Measurements from ENCODE around the gene ABHD12B. TPM values are rescaled to one million over a fixed set of nuclear protein-coding genes. Genes with fewer than 3 reads are reported as not detected.

Gene ABHD12B
- total RNA-seq, 1 experiment from 2014 or later = 9.6 TPM

- no peak overlapping the region for H3K4me3 ChIP-seq (ENCODE audit: insufficient read depth, low read depth, low read length)
- H3K27me3 ChIP-seq (ENCODE audit: control insufficient read depth, insufficient read depth, low read length) = peaks cover 48% of the 10 kb centered on the region
- H3K36me3 ChIP-seq (replicated peaks; ENCODE audit: control insufficient read depth, insufficient read depth, low read length) = no peaks in the 10 kb centered on the region
- DNase-seq = no peak
These were observed 38.8 kb upstream of the ABHD12B start for GRCh38 chr14:50832935-50833630.

GRCh38 chr14:50834802-50835276 lies 37.0 kb upstream of the ABHD12B start:
- no peak overlapping the region for H3K4me3 ChIP-seq (ENCODE audit: insufficient read depth, low read depth, low read length)
- peaks cover 30% of the 10 kb centered on the region for H3K27me3 ChIP-seq (ENCODE audit: control insufficient read depth, insufficient read depth, low read length)
- no peaks in the 10 kb centered on the region for H3K36me3 ChIP-seq (replicated peaks; ENCODE audit: control insufficient read depth, insufficient read depth, low read length)
- no peak for DNase-seq

GRCh38 chr14:50835280-50835679 lies 36.6 kb upstream of the ABHD12B start:
- Histone ChIP-seq H3K27me3 (ENCODE audit: control insufficient read depth, insufficient read depth, low read length) (peaks cover 26% of the 10 kb centered on the region), H3K36me3 (replicated peaks; ENCODE audit: control insufficient read depth, insufficient read depth, low read length) (no peaks in the 10 kb centered on the region)
- DNase-seq = no peak

GRCh38 chr14:50836515-50836914 lies 35.3 kb upstream of the ABHD12B start:
- Histone ChIP-seq H3K27me3 (ENCODE audit: control insufficient read depth, insufficient read depth, low read length) (peaks cover 23% of the 10 kb centered on the region), H3K36me3 (replicated peaks; ENCODE audit: control insufficient read depth, insufficient read depth, low read length) (no peaks in the 10 kb centered on the region), H3K4me3 (ENCODE audit: insufficient read depth, low read depth, low read length) (no peak overlapping the region)
- DNase-seq = no peak

More at GRCh38 chr14:50835280-50835679, 36.6 kb upstream of the ABHD12B start:
- H3K4me3 ChIP-seq (ENCODE audit: insufficient read depth, low read depth, low read length) = no peak overlapping the region

GRCh38 chr14:50837271-50837670 lies 34.6 kb upstream of the ABHD12B start:
- Histone ChIP-seq H3K27me3 (ENCODE audit: control insufficient read depth, insufficient read depth, low read length) (peaks cover 16% of the 10 kb centered on the region), H3K36me3 (replicated peaks; ENCODE audit: control insufficient read depth, insufficient read depth, low read length) (no peaks in the 10 kb centered on the region), H3K4me3 (ENCODE audit: insufficient read depth, low read depth, low read length) (no peak overlapping the region)
- no peak for DNase-seq

GRCh38 chr14:50837850-50838470 lies 33.9 kb upstream of the ABHD12B start:
- no peak for DNase-seq
- Histone ChIP-seq H3K27me3 (ENCODE audit: control insufficient read depth, insufficient read depth, low read length) (peaks cover 9% of the 10 kb centered on the region), H3K36me3 (replicated peaks; ENCODE audit: control insufficient read depth, insufficient read depth, low read length) (no peaks in the 10 kb centered on the region), H3K4me3 (ENCODE audit: insufficient read depth, low read depth, low read length) (no peak overlapping the region)

GRCh38 chr14:50839048-50839447 lies 32.8 kb upstream of the ABHD12B start:
- DNase-seq = no peak
- Histone ChIP-seq H3K4me3 (ENCODE audit: insufficient read depth, low read depth, low read length) (no peak overlapping the region), H3K36me3 (replicated peaks; ENCODE audit: control insufficient read depth, insufficient read depth, low read length) (no peaks in the 10 kb centered on the region), H3K27me3 (ENCODE audit: control insufficient read depth, insufficient read depth, low read length) (peaks cover 4% of the 10 kb centered on the region)

GRCh38 chr14:50839691-50840090 lies 32.2 kb upstream of the ABHD12B start:
- Histone ChIP-seq H3K36me3 (replicated peaks; ENCODE audit: control insufficient read depth, insufficient read depth, low read length) (no peaks in the 10 kb centered on the region), H3K4me3 (ENCODE audit: insufficient read depth, low read depth, low read length) (no peak overlapping the region), H3K27me3 (ENCODE audit: control insufficient read depth, insufficient read depth, low read length) (no peaks in the 10 kb centered on the region; the same call in 1 of the 2 replicates)
- no peak for DNase-seq

GRCh38 chr14:50844391-50844790 lies 27.5 kb upstream of the ABHD12B start:
- no peaks in the 10 kb centered on the region for H3K36me3 ChIP-seq (replicated peaks; ENCODE audit: control insufficient read depth, insufficient read depth, low read length)
- DNase-seq = no peak
- no peak overlapping the region for H3K4me3 ChIP-seq (ENCODE audit: insufficient read depth, low read depth, low read length)
- no peaks in the 10 kb centered on the region; the same call in 1 of the 2 replicates for H3K27me3 ChIP-seq (ENCODE audit: control insufficient read depth, insufficient read depth, low read length)

GRCh38 chr14:50845166-50845565 lies 26.7 kb upstream of the ABHD12B start:
- Histone ChIP-seq H3K4me3 (ENCODE audit: insufficient read depth, low read depth, low read length) (no peak overlapping the region), H3K27me3 (ENCODE audit: control insufficient read depth, insufficient read depth, low read length) (no peaks in the 10 kb centered on the region; the same call in 1 of the 2 replicates), H3K36me3 (replicated peaks; ENCODE audit: control insufficient read depth, insufficient read depth, low read length) (no peaks in the 10 kb centered on the region)
- DNase-seq = no peak

- no peaks in the 10 kb centered on the region for H3K36me3 ChIP-seq (replicated peaks; ENCODE audit: control insufficient read depth, insufficient read depth, low read length)
- no peak overlapping the region for H3K4me3 ChIP-seq (ENCODE audit: insufficient read depth, low read depth, low read length)
- H3K27me3 ChIP-seq (ENCODE audit: control insufficient read depth, insufficient read depth, low read length) = no peaks in the 10 kb centered on the region
- no peak for DNase-seq
These were observed 25.5 kb upstream of the ABHD12B start for GRCh38 chr14:50846226-50846880.

GRCh38 chr14:50853891-50854290 lies 18.0 kb upstream of the ABHD12B start:
- Histone ChIP-seq H3K27me3 (ENCODE audit: control insufficient read depth, insufficient read depth, low read length) (no peaks in the 10 kb centered on the region), H3K4me3 (ENCODE audit: insufficient read depth, low read depth, low read length) (no peak overlapping the region), H3K36me3 (replicated peaks; ENCODE audit: control insufficient read depth, insufficient read depth, low read length) (no peaks in the 10 kb centered on the region)
- DNase-seq = no peak

- H3K4me3 ChIP-seq (ENCODE audit: insufficient read depth, low read depth, low read length) = no peak overlapping the region
- no peaks in the 10 kb centered on the region for H3K36me3 ChIP-seq (replicated peaks; ENCODE audit: control insufficient read depth, insufficient read depth, low read length)
- no peaks in the 10 kb centered on the region for H3K27me3 ChIP-seq (ENCODE audit: control insufficient read depth, insufficient read depth, low read length)
- no peak for DNase-seq
These were observed 17.3 kb upstream of the ABHD12B start for GRCh38 chr14:50854521-50854920.

GRCh38 chr14:50855558-50855957 lies 16.3 kb upstream of the ABHD12B start:
- Histone ChIP-seq H3K4me3 (ENCODE audit: insufficient read depth, low read depth, low read length) (no peak overlapping the region), H3K36me3 (replicated peaks; ENCODE audit: control insufficient read depth, insufficient read depth, low read length) (no peaks in the 10 kb centered on the region), H3K27me3 (ENCODE audit: control insufficient read depth, insufficient read depth, low read length) (no peaks in the 10 kb centered on the region)
- DNase-seq = no peak

GRCh38 chr14:50856660-50857059 lies 15.2 kb upstream of the ABHD12B start:
- Histone ChIP-seq H3K4me3 (ENCODE audit: insufficient read depth, low read depth, low read length) (no peak overlapping the region), H3K36me3 (replicated peaks; ENCODE audit: control insufficient read depth, insufficient read depth, low read length) (no peaks in the 10 kb centered on the region), H3K27me3 (ENCODE audit: control insufficient read depth, insufficient read depth, low read length) (no peaks in the 10 kb centered on the region)
- no peak for DNase-seq

Data from H7 (cell line).